OCI-LY7 (cell line): ENCODE measurements around the gene ACAA2. TPM values are rescaled to one million over a fixed set of nuclear protein-coding genes. Genes with fewer than 3 reads are reported as not detected.
A peak's percentile ranks its signal among the peaks of the same experiment; 100 is the strongest.

Experiments used
- BruUV-seq: library from RNA; stranded (reverse); fragments of 400-500 nt; replicated peaks from 2 replicates; lab custom pipeline; 2021; lab: Mats Ljungman, UMichigan
- CTCF ChIA-PET: fragments of 300-600 bp; sonication (Branson Sonifier 250); formaldehyde crosslinking; loops from one replicate; lab custom pipeline; 2022; ENCODE audit warnings: antibody characterized with exemption; ENCODE audit not compliant: unreplicated experiment; lab: Charles Lee
- POLR2A ChIA-PET: fragments of 300-600 bp; sonication (Branson Sonifier 250); formaldehyde crosslinking; loops from one replicate; lab custom pipeline; 2022; ENCODE audit warnings: antibody characterized with exemption; lab: Charles Lee
- DNase-seq: peaks from one replicate; pipeline ENCODE4 v3.0.0-alpha.2; 2015; ENCODE audit warnings: low spot score
- H2AFZ ChIP-seq: fragments of 200-600 bp; sonication (generic), shearing (Covaris generic); 2 replicates; pipeline ENCODE4 v1.6.1; 2014; ENCODE audit warnings: mild to moderate bottlenecking, antibody characterized with exemption, low read length, moderate library complexity
- H3K27ac ChIP-seq: fragments of 200-600 bp; sonication (generic); 2 replicates; pipeline ENCODE4 v1.5.1; 2014; ENCODE audit warnings: mixed run types, low read depth, mild to moderate bottlenecking, moderate library complexity, low read length, inconsistent platforms; ENCODE audit not compliant: poor library complexity, severe bottlenecking
- H3K36me3 ChIP-seq: fragments of 200-600 bp; sonication (generic); 2 replicates; pipeline ENCODE4 v1.6.1; 2014; ENCODE audit warnings: mild to moderate bottlenecking, antibody characterized with exemption, low read length, moderate library complexity, mixed read lengths; ENCODE audit not compliant: insufficient read depth
- H3K4me1 ChIP-seq: fragments of 200-600 bp; sonication (generic); 2 replicates; pipeline ENCODE4 v1.5.1; 2014; ENCODE audit warnings: mild to moderate bottlenecking, low read length; ENCODE audit not compliant: insufficient read depth, poor library complexity, severe bottlenecking
- H3K4me2 ChIP-seq: fragments of 200-600 bp; sonication (generic); 2 replicates; pipeline ENCODE4 v1.6.1; 2014; ENCODE audit warnings: mild to moderate bottlenecking, low read length
- H3K4me3 ChIP-seq: fragments of 200-600 bp; sonication (generic); 2 replicates; pipeline ENCODE4 v1.5.1; 2014; ENCODE audit warnings: mild to moderate bottlenecking, low read depth, low read length; ENCODE audit not compliant: poor library complexity, severe bottlenecking
- H3K79me2 ChIP-seq: fragments of 200-600 bp; sonication (generic); 2 replicates; pipeline ENCODE4 v1.6.1; 2016; ENCODE audit warnings: low read depth, mild to moderate bottlenecking, low read length, moderate library complexity, mixed read lengths; ENCODE audit not compliant: insufficient read depth
- H3K9me2 ChIP-seq: fragments of 200-600 bp; sonication (generic); 2 replicates; pipeline ENCODE4 v1.6.1; 2016; ENCODE audit warnings: mild to moderate bottlenecking, low read length, mixed read lengths; ENCODE audit not compliant: insufficient read depth
- H3K9me3 ChIP-seq: fragments of 200-600 bp; sonication (generic); 2 replicates; pipeline ENCODE4 v1.6.1; 2014; ENCODE audit warnings: mild to moderate bottlenecking, mixed run types, low read length, mixed read lengths
- H4K20me1 ChIP-seq: fragments of 200-600 bp; sonication (generic); 2 replicates; pipeline ENCODE4 v1.6.1; 2014; ENCODE audit warnings: mild to moderate bottlenecking, antibody characterized with exemption, low read length, moderate library complexity, mixed read lengths; ENCODE audit not compliant: insufficient read depth
- CTCF ChIP-seq: fragments of 200-600 bp; sonication (generic); conservative IDR thresholded peaks from 2 replicates; pipeline ENCODE4 v1.5.1; 2014; ENCODE audit warnings: mild to moderate bottlenecking, antibody characterized with exemption, low read length, moderate library complexity, mixed read lengths
- EZH2phosphoT487 ChIP-seq: fragments of 200-600 bp; sonication (generic); IDR thresholded peaks from 2 replicates; pipeline ENCODE4 v1.6.1; 2018; ENCODE audit warnings: low read depth, borderline replicate concordance, mild to moderate bottlenecking, mixed run types, antibody characterized with exemption, low read length, moderate library complexity, mixed read lengths
- intact Hi-C: fragments of 100-400 bp; cut with micrococcal nuclease; formaldehyde crosslinking; loops from one replicate; pipeline ENCODE4 v1.10.0; 2022; ENCODE audit not compliant: unreplicated experiment
- total RNA-seq, 2 experiments: library from RNA; depleted of rRNA in 1 of 2; stranded (reverse); fragments of >200 nt in 1 of 2; shearing (Covaris generic) in 1 of 2; gene quantifications; 2 replicates each; pipeline ENCODE4 v1.2.3, GENCODE V29; 2014 to 2022

The ACAA2 gene
- total RNA-seq, 2 experiments from 2014 or later: 30.8 to 54.4 TPM

GRCh38 chr18:49758263-49758610 lies 55.1 kb downstream of the ACAA2 start:
- Histone ChIP-seq H4K20me1 (no peaks in the 10 kb centered on the region), H3K79me2 (no peaks in the 10 kb centered on the region), H3K36me3 (no peaks in the 10 kb centered on the region), H2AFZ (no peak overlapping the region), H3K27ac (no peak overlapping the region), H3K9me3 (no peaks in the 10 kb centered on the region), H3K9me2 (no peaks in the 10 kb centered on the region), H3K4me1 (no peaks in the 10 kb centered on the region), H3K4me3 (no peak overlapping the region), H3K4me2 (no peak overlapping the region)
- intact Hi-C loops: no loop called here
- ChIA-PET POLR2A (no interaction called here), CTCF (no interaction called here)
- TF ChIP-seq EZH2phosphoT487: no peak
- no peak for TF ChIP-seq CTCF
- BruUV-seq: no TSS peak
- DNase-seq: no peak

- no TSS peak for BruUV-seq
- H2AFZ ChIP-seq: no peak overlapping the region
- no peak overlapping the region for H3K4me3 ChIP-seq
- CTCF ChIA-PET: no interaction called here
- H3K27ac ChIP-seq: no peak overlapping the region
- H3K4me2 ChIP-seq: no peak overlapping the region
- POLR2A ChIA-PET: no interaction called here
- H3K9me2 ChIP-seq: no peaks in the 10 kb centered on the region
- H3K79me2 ChIP-seq: no peaks in the 10 kb centered on the region
- no peaks in the 10 kb centered on the region for H4K20me1 ChIP-seq
- DNase-seq: peak; percentile 2
- no peaks in the 10 kb centered on the region for H3K9me3 ChIP-seq
- no peaks in the 10 kb centered on the region for H3K36me3 ChIP-seq
- no peak for TF ChIP-seq CTCF
- no peak for TF ChIP-seq EZH2phosphoT487
- no peaks in the 10 kb centered on the region for H3K4me1 ChIP-seq
- intact Hi-C loops: no loop called here
Measured at GRCh38 chr18:49757513-49758262, 55.6 kb downstream of the ACAA2 start.

GRCh38 chr18:49756671-49757362 lies 56.5 kb downstream of the ACAA2 start:
- H3K4me2 ChIP-seq: no peak overlapping the region
- no peaks in the 10 kb centered on the region for H3K36me3 ChIP-seq
- TF ChIP-seq EZH2phosphoT487 (no peak), CTCF (no peak)
- H2AFZ ChIP-seq: no peak overlapping the region
- ChIA-PET CTCF (no interaction called here), POLR2A (no interaction called here)
- intact Hi-C loops: no loop called here
- H4K20me1 ChIP-seq: no peaks in the 10 kb centered on the region
- no peaks in the 10 kb centered on the region for H3K9me3 ChIP-seq
- no peaks in the 10 kb centered on the region for H3K79me2 ChIP-seq
- H3K9me2 ChIP-seq: no peaks in the 10 kb centered on the region
- no TSS peak for BruUV-seq
- no peak overlapping the region for H3K4me3 ChIP-seq
- H3K4me1 ChIP-seq: no peaks in the 10 kb centered on the region
- no peak overlapping the region for H3K27ac ChIP-seq
- DNase-seq: no peak
